Activated T-cell treated with anti-CD3 and anti-CD28 coated beads for 4 hours (primary cell): Measurements from ENCODE around the gene LCP2.
"Not testable (repeated sequence)": the region's sequence is repeated elsewhere in the genome, so short reads cannot be mapped to it uniquely, and the experiment has no call there.

Experiments
- DNase-seq: peaks from one replicate; pipeline ENCODE4 v3.0.0-alpha.2; 2020

LCP2 gene

DNA sequence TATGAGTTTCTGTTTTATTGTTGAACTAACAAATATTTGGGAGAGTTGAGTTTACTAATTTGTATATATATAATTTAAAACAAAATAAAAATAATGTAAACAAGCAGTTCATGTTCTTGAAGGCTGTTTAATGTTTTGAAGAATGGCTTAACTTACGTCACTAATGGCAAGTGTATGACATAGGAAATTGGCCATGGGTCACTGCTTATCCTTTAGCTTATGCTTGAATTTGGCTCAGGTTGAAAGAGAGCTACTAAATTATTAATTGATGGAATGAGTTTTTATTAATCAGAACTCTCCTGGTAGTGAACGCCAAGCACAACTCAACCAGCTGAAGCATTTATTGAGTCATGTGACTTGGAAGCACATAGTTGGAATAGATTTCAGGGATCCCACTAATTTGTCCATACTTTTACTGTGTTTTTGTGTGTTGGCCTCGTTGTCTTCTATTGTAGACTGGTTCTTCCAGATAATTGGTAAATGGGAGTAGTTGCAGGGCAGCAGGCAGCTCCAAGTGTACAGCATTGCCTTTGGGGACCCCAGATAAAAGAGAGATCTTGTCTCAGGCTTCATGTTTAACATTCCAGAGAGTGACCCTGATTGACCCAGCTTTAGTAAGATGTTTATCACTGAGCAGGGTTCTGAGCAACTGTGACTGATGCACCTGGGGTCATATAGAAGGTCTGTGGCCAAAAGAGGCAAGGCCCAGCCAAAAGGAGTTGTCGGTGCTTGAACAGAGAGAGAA, 51.3 kb downstream of the LCP2 start:
- DNase-seq = no peak

DNA sequence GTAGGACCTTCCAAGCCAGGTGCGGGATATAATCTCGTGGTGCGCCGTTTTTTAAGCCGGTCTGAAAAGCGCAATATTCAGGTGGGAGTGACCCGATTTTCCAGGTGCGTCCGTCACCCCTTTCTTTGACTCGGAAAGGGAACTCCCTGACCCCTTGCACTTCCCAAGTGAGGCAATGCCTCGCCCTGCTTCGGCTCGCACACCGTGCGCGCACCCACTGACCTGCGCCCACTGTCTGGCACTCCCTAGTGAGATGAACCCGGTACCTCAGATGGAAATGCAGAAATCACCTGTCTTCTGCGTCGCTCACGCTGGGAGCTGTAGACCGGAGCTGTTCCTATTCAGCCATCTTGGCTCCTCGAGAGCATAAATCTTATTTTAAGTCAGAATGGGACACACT, 52.1 kb downstream of the LCP2 start:
- not testable (repeated sequence) for DNase-seq

DNA sequence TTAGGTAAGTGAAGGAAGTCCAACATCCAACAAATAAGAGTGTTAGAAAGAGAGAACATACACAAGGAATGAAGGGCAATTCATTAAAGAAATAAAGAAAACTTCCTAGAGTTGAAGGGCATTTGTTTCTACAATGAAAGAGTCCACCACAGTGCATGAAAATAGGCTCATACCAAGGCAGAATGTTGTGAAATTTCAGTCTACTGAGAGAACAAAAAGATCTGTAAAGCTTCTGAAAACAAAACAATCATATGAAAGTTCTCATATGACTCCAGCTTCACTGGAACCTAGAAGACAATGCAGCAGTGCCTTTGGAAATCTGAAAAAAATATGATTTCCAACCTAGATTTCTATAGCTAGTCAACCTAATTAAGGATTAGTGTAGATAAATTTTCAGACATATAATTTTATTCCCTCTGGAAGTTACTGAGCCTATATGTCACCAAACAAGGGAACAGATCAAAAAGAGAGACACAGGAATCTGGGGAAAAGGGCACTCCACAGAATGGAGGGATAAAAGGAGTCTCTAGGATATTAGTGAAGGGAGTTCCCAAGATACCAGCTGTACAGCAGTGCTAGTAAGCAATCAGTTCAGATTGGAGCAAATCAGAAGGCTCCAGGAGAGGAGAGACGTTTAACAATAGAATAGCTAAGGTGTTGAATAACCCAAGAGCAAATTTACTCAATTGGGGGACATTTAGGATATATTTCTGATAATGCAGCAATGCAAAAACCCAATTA, 59.0 kb downstream of the LCP2 start:
- no peak for DNase-seq

GRCh38 chr5:170235876-170236864, 61.4 kb downstream of the LCP2 start:
- no peak for DNase-seq

- DNase-seq = no peak
Observed at GRCh38 chr5:170233358-170233892, 64.2 kb downstream of the LCP2 start.

DNA sequence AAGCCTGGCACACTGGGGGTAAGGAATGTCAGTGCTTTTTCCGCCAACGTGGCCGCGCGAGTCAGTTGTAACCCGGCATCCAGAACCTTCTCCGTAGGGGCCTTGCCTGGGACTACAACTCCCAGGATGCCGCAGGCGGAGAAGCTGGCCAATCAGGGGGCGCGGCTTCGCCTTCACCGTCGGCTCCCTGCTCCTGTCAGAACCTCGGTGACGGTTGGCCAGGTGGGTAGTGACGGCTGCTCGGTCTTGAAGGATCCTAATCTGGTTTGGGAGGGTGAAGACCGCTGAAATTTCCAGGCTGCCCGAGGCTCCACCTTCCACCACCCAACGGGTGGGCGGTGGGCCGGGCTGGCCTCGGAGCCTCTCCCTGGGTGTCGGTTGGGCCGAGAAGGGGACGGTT, 64.8 kb downstream of the LCP2 start, which contains the start of gene C5orf58:
C5orf58 (plus strand) TSS at position 200 of the 400 bp plus-strand sequence. CDS start 1,992 bp downstream, outside the sequence.
- DNase-seq = no peak

GRCh38 chr5:170228762-170229435, 68.7 kb downstream of the LCP2 start:
- no peak for DNase-seq

DNA sequence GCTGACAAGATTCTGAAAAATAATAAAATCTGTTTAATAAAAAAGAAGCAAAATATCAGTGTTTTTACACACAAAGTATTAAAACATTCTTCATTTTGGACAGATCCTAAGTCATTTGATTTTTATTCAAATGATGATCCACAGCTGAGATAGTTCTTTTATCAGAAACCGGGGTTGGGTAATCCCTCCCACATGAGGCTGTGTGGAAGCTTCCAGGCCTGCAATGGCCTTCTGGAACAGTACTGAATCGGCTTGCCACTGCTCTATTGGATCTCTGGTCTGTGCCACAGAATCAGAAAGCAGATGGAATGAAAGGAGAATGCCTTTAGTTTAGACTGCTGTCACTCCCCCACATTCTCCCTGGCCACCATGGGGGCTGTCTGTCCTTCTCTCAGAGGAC, 70.9 kb downstream of the LCP2 start:
- DNase-seq = no peak

DNA sequence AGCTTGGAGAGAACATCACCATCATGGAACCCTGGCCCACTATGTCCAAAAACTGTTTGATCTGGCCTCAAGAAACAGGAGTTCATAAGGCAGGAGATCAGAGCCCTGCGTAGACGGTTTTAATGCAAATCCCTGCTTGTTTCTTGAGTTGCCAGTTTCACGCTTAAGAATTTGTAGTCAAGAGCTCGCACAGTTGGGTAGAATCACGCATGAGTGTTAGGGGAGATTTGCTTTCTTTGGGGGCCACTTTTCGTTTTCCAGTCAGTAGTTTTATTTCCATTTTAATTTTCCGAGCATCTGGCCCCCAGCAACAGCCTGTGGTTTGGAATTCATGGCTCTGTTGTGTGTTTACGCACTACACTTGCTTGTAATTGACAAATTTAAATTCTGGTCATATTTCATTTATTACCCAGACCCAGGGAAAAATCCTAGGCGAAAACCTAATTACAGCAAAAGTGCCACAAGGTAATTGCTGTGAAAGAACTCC, 71.4 kb downstream of the LCP2 start:
- DNase-seq = no peak

DNA sequence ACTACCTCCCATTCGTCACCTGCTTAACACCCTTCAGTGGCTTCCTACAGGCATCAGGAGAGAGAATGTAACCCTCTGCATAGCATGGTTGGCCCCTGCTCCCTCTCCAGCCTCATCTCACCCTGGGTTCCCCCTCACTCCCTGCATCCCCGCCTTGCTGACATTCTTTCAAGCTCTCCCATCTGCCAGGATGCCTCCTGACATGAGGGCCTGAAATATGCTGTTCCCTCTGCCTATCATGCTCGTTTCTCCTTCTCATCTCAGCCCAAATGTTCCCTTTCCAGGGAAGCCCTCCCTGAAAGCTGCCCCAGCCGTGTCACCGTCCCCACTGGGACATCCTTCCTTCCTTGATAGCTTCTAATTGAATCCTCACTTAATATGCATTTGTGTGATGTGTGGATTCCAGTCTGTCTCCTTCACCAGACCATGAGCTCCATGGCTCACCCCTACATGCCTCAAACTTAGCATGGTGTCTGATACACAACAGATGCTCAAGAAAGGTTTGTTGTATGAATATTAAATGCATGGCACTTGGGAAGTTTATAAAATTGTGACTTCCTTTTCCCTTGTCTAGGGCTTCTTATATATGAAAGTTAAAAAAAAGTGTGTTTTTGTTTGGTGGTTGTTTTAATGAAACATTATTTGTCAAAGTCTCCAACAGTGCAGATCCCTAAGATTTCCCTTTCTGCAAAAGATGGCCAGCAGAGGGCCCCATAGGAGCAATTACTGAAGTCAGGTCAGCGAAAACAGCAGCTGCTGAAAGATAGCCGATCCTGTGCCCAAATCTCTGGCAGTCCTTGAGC, 72.0 kb downstream of the LCP2 start:
- DNase-seq = peak; percentile 77

GRCh38 chr5:170223906-170224305, 73.7 kb downstream of the LCP2 start:
- no peak for DNase-seq

- DNase-seq = no peak
Observed at GRCh38 chr5:170223360-170223759, 74.2 kb downstream of the LCP2 start.

DNA sequence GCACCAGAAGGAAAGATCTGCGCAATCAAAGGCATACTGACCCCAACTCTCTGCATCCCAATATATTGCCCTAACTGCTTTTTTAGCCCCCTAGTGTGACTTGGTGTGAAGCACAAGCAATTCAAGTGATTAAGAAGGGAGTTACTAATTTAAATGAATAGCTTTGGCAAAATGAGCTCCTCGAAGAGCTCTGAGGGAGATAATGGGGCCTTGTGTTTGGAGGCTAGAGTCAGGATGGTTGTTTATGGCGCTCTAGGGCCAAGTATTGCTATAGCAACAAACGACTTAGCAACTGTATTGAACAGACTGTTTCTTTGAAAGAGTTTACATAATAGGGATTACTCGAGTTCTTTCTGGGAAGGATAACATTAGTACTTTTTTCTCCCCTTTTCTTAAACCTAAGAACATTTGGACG, 76.2 kb downstream of the LCP2 start:
- DNase-seq = no peak

GRCh38 chr5:170220191-170220590, 77.4 kb downstream of the LCP2 start:
- DNase-seq = no peak

DNA sequence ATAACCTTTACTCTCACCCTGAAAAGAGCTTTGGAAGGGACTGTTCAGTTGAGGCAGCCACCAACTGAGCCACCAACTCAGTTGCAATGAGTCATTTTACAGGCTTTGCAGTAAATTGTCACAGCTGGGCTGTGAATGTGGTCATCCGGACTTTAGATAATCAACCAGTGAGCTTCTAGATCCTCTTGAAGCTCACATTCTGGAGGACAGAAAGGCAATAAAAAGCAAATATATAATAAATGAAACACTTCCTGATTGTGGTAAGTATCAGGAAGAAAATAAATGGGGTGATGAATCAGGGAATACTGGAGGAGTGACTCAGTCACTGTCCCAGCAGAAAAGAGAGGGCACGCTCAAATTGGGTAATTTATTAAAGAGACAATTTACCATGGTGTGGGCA, 78.0 kb downstream of the LCP2 start:
- DNase-seq = no peak

GRCh38 chr5:170218726-170219125, 78.9 kb downstream of the LCP2 start:
- DNase-seq = no peak

GRCh38 chr5:170217831-170218230, 79.7 kb downstream of the LCP2 start:
- no peak for DNase-seq

DNA sequence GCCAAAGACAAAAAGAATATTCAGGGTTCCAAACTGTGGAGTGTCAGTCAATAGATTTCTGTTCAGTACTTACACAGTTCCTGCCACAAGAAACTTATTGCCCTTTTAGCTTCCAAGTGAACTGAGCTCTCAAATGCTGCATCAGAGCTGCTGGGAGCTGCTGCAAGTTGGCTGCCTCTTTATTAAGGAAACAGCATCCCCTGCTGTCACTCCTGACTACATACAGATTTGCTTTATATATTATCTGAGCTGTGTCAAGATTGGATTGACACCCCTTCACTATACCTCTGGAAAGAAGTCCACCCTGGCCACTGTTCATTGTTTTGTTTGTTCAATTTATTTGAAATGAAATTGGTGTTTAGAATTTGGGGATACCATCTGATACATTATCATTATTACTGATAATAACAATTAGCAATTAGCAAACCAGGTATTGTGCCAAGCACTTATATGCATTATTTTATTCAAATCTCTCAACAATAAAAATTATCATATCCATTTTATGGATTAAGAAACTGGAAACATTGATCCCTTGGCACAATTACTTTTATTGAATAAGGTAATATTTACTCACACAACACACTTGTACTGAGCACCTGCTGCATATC, 81.2 kb downstream of the LCP2 start:
- no peak for DNase-seq

- DNase-seq = no peak
Observed at GRCh38 chr5:170211575-170212334, 85.8 kb downstream of the LCP2 start.

- no peak for DNase-seq
Observed at GRCh38 chr5:170206958-170207357, 90.6 kb downstream of the LCP2 start.
